GM18867 (cell line): ENCODE measurements around the gene PRTG.

ENCODE experiments used
- ATAC-seq: cut with Tn5 transposase; IDR thresholded peaks from one replicate; pipeline ENCODE4 v1.9.1; 2021; ENCODE audit warnings: mild to moderate bottlenecking, moderate library complexity; ENCODE audit not compliant: unreplicated experiment

Gene PRTG

DNA sequence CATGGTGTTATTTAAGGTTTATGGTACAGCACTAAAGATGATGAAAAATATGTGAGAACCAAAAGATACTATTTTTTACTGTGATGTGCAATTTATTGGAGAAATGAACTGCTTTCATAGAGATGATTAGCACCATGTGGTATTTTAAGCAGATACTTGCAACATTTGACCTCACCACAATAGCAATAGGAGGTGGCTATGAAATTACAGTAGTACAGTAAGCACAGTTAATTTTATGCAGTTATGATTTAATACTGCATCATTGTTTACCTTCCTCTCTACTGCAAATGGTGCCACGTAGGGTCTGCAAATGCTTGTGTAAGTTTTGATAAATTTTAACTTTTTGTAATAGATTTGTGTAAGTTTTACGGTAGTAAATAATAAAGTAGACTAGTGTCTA is 168.9 kb downstream of the PRTG start:
- ATAC-seq, result no peak

DNA sequence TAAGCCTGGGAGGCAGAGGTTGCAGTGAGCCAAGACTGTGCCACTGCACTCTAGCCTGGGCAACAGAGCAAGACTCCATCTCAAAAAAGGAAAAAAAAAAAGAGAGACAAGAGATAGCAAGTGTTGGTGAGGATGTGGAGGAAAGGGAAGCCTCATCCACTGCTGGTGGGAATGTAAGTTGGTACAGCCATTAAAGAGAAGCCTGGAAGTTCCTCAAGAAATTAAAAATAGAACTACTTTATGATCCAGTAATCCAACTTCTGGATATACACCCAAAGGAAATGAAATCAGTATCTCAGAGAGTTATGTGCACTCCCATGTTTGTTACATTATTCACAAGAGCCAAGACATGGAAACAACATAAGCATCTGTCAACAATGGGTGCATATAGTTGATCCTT is 169.7 kb downstream of the PRTG start:
- ATAC-seq, result no peak

DNA sequence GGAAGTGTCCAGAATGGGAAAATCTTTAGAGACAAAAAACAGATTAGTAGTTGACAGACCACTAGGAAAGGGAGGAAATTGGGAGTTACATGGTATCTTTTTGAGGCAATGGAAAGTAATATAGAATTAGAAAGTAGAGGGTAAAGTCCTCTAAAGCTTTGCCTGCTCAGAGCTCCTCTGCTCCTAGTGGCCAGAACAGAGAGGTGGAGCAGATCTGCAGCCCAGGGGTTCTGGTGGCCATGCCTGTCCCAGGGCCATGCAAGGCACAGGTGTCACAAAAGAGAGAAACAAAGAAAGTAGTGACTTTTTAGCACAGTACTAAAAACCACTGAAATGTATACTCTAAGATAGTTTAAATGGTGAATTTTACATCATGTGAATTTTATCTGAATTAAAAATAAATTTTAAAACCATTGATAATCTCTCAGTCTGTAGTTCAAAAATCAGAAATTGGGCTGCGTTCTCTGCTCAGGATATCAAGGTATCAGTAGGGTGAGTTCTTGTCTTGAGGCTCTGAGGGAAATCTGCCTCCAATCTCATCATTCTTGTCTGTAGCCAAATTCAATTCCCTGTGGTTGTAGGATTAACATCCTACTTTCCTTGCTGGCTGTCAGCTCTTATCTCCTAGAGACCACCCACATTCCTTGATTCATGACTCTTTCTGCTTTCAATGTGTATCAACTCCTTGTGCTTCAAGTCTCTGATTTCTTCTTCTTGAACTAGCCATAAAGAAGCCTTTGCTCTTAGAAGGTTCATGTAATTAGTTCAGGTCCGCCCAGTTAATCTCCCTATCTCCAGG is 178.4 kb downstream of the PRTG start:
- ATAC-seq, result no peak

DNA sequence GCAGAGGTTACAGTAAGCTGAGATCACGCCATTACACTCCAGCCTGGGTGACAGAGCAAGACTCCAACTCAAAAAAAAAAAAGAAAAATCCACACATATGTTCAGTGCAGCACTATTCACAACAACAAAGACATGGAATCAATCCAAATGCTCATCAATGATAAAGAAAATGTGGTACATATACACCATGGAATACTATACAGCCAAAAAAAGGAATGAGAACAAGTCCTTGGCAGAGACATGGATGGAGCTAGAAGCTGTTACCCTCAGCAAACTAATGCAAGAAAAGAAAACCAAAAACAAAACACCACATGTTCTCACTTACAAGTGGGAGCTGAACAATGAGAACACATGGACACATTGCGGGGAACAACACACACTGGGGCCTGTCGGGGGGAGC is 180.4 kb downstream of the PRTG start:
- no peak for ATAC-seq
